ENCODE measurements around the gene IQSEC3.
A peak's percentile ranks its signal among the peaks of the same experiment; 100 is the strongest.
"Not testable (repeated sequence)": the region's sequence is repeated elsewhere in the genome, so short reads cannot be mapped to it uniquely, and the experiment has no call there.

The IQSEC3 gene

DNA sequence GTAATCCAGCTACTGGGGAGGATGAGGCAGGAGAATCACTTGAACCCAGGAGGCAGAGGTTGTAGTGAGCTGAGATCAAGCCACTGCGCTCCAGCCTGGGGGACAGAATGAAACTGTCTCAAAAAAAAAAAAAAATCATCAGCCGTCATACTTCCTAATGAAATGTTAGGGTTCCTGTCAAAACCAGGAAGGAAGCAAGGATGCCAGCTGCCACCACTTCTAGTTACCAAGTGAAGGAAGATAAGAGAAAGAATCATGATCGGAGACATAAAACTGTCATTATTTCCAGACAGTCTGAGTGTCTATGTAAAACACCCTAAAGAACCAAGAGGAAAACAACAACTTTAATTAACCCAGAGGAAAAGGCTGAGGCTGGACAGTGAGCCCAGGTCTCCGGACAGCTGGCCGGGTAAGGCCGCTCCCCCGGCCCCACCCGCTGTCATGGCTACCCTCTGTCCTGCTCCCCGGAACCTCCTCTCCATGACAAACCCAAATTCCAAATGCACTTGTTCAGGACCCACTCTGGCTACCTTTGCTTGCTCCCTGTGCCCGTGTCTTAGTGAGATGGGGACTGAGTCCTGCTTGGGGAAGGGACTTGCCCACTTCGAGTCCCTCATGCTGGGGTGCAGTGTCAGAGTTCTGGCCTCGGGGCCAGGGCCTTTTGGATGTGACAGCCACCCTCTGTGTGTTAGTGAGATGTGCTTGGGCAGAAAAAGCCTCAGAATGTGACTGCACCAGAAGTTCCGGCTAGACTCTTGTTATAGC lies 118.4 kb downstream of the IQSEC3 start:
- no peak for DNase-seq
- Mint-ChIP-seq H3K4me1 (peaks cover 75% of the 10 kb centered on the region), H3K9me3 (peaks cover 3% of the 10 kb centered on the region), H3K27ac (peak overlapping the region; percentile 25), H3K27me3 (ENCODE audit: low read depth, poor library complexity) (peaks cover 42% of the 10 kb centered on the region), H3K4me3 (no peak overlapping the region), H3K36me3 (ENCODE audit: low read depth) (no peaks in the 10 kb centered on the region)
- TF ChIP-seq, protein P1, sequence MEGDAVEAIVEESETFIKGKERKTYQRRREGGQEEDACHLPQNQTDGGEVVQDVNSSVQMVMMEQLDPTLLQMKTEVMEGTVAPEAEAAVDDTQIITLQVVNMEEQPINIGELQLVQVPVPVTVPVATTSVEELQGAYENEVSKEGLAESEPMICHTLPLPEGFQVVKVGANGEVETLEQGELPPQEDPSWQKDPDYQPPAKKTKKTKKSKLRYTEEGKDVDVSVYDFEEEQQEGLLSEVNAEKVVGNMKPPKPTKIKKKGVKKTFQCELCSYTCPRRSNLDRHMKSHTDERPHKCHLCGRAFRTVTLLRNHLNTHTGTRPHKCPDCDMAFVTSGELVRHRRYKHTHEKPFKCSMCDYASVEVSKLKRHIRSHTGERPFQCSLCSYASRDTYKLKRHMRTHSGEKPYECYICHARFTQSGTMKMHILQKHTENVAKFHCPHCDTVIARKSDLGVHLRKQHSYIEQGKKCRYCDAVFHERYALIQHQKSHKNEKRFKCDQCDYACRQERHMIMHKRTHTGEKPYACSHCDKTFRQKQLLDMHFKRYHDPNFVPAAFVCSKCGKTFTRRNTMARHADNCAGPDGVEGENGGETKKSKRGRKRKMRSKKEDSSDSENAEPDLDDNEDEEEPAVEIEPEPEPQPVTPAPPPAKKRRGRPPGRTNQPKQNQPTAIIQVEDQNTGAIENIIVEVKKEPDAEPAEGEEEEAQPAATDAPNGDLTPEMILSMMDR (IDR thresholded peaks at IDR 0.05) = no peak

DNA sequence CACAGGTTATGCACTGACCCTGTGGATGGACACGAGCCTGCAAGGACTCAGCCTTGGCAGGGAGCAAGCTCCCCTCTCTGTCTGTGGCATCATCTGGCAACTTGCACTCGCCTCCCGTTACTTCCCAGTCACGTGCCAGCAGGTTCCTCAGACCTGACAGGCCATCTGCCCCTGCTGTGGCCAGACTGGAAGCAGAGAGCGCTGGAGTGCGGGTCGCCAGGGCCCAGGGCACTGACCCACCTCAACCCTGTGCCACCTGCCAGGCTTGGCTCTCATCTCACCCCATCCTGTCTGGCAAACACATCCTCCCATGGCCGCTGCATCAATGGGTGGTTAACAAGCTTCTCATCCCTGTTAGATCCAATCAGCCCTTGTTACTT lies 119.0 kb downstream of the IQSEC3 start:
- TF ChIP-seq, protein P1 (IDR thresholded peaks at IDR 0.05) = no peak
- Mint-ChIP-seq H3K27ac (peak overlapping the region; percentile 90), H3K36me3 (ENCODE audit: low read depth) (no peaks in the 10 kb centered on the region), H3K4me1 (peaks cover 70% of the 10 kb centered on the region), H3K4me3 (no peak overlapping the region), H3K9me3 (peaks cover 3% of the 10 kb centered on the region), H3K27me3 (ENCODE audit: low read depth, poor library complexity) (peaks cover 45% of the 10 kb centered on the region)
- DNase-seq = no peak

GRCh38 chr12:186006-186625 lies 119.5 kb downstream of the IQSEC3 start:
- no peaks in the 10 kb centered on the region for H3K36me3 Mint-ChIP-seq (ENCODE audit: low read depth)
- H3K4me3 Mint-ChIP-seq = no peak overlapping the region
- H3K4me1 Mint-ChIP-seq = peaks cover 69% of the 10 kb centered on the region
- peaks cover 3% of the 10 kb centered on the region for H3K9me3 Mint-ChIP-seq
- peak overlapping the region; percentile 90 for H3K27ac Mint-ChIP-seq
- TF ChIP-seq, protein P1 (IDR thresholded peaks at IDR 0.05) = no peak
- H3K27me3 Mint-ChIP-seq (ENCODE audit: low read depth, poor library complexity) = peaks cover 47% of the 10 kb centered on the region
- no peak for DNase-seq

- Mint-ChIP-seq H3K4me1 (peaks cover 60% of the 10 kb centered on the region), H3K27me3 (ENCODE audit: low read depth, poor library complexity) (peaks cover 61% of the 10 kb centered on the region), H3K4me3 (peak overlapping the region; percentile 86)
- not testable (repeated sequence) for H3K27ac Mint-ChIP-seq; DNase-seq; H3K9me3 Mint-ChIP-seq; H3K36me3 Mint-ChIP-seq (ENCODE audit: low read depth)
Measured at GRCh38 chr12:187986-188909, 121.7 kb downstream of the IQSEC3 start.

DNA sequence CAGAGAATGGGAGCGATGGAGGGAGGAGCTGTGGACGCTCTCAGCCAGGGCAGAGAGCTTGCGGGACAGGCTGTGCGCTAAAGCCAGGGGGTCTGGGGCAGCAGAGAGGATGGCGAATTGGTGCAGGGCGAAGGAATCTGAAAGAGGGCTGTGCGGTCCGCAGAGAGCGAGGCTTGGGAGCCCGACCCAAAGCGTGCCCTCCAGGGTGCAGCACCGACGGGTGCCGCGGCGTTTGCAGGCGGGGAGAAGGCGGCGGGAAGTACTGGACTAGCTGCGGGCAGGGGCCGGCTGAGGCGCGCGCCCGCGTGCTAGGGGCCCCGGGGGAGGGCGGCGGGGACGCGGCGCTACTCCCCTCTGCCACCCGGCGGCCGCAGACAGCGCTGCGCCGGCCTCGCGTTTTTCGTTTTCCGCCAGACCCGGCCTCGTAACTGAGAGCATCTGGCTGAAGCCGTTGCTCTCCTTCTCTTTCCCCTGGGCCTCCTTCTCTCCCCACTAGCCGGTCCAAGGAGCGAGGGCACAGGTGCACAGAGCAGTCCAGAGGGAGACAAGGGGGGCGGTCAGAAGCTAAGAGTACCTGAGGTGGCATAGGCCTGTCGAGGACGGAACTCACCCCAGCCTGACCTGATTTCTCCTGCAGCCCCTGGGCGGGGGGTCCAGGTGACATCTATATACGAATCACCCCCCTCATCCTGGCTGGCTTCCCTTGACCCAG lies 122.5 kb downstream of the IQSEC3 start:
- H3K9me3 Mint-ChIP-seq = peaks cover 3% of the 10 kb centered on the region
- H3K27ac Mint-ChIP-seq = no peak overlapping the region
- H3K4me3 Mint-ChIP-seq = peak overlapping the region; percentile 86
- peaks cover 68% of the 10 kb centered on the region for H3K27me3 Mint-ChIP-seq (ENCODE audit: low read depth, poor library complexity)
- no peaks in the 10 kb centered on the region for H3K36me3 Mint-ChIP-seq (ENCODE audit: low read depth)
- TF ChIP-seq, protein P1 (IDR thresholded peaks at IDR 0.05) = peak; percentile 71
- H3K4me1 Mint-ChIP-seq = peaks cover 61% of the 10 kb centered on the region
- DNase-seq = peak; percentile 83
